ENCODE results near the gene SRGAP3.

DNA sequence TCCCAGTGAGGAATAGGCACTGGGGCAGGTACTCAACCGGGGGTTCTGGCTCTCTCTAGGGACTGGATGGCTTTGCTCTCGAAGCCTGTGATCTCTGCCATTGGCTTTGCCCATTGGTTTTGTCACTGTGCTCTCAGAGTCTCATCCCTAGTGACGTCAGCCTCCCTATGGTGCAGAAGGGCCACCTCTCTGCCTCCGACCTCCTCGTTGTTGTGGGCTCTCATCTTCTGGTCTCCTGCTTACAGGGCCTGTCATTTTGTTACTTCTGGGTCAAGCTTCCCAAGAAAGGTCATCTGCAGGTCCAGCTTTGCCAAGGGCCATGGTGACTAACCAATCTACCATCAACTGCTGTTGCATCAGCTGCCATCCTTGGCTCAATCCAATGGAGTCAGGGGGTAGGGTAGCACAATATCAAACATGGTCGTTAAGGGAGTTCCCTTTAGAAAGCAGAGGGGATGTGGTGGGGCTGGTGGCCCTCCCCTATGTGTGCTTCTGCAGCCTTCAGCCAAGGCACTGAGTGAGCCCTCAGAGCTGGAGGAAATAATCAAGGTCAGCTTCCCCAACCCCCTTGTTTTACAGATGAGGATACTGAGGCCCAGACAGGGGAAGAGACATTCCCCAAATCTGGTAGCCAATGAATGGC, 272.8 kb downstream of the SRGAP3 start:
- TF ChIP-seq, protein P1, sequence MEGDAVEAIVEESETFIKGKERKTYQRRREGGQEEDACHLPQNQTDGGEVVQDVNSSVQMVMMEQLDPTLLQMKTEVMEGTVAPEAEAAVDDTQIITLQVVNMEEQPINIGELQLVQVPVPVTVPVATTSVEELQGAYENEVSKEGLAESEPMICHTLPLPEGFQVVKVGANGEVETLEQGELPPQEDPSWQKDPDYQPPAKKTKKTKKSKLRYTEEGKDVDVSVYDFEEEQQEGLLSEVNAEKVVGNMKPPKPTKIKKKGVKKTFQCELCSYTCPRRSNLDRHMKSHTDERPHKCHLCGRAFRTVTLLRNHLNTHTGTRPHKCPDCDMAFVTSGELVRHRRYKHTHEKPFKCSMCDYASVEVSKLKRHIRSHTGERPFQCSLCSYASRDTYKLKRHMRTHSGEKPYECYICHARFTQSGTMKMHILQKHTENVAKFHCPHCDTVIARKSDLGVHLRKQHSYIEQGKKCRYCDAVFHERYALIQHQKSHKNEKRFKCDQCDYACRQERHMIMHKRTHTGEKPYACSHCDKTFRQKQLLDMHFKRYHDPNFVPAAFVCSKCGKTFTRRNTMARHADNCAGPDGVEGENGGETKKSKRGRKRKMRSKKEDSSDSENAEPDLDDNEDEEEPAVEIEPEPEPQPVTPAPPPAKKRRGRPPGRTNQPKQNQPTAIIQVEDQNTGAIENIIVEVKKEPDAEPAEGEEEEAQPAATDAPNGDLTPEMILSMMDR (IDR thresholded peaks at IDR 0.05), result no peak
- TF ChIP-seq POLR2AphosphoS5 (IDR thresholded peaks at IDR 0.05) (no peak), EP300 (IDR thresholded peaks at IDR 0.05) (no peak), POLR2A (IDR thresholded peaks at IDR 0.05) (no peak)
